ENCODE data around the gene MYL10.

The MYL10 gene

DNA sequence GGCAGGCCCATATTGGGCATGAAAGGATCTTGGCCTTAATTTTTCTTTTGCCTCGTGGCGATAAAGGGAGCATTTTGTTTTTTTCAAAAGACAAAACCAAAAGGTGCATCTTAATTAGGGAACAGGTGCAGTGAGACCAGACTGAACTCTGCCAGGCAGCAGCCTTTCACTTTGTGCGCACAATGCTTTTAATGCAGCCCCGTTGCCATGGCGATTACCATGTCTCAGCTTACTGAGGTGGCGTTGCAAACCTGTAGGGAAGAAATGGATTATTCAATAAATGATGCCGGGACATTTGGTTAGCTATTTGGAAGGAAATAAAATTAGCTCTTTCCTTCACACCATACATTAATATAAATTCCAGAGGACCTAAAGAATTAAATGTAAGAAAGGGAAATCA lies 61.9 kb downstream of the MYL10 start:
- DNase-seq (ENCODE audit: low read depth in 2 of 2): no peak

DNA sequence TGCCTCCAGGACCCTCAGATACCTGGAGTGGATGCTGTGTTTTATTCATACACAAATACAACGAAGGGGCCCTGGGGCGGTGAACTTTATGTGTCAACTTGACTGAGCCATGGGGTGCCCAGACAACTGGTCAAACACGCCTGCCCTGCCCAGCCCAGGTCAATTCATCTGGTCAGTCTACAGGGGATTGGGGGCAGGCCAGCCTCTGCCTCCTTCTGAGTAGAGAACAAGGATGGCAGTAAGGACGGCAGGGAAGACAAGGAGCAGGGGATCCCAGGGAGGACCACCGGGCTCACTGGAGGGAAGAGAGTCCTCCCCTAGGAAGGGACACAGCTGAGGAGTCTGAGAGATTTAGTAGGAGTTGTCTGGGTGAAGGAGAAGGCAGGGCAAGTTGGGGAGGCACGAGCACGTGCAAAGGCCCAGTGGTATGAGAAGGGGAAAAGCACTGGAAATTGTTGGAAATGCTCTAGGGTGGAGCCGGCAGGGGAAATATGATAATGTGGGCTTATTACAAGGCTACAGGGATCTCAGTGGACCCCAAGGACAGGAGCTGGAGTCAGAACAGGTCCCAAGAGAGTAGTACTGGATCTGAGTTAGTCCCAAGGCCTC lies 63.4 kb downstream of the MYL10 start:
- DNase-seq (ENCODE audit: low read depth in 2 of 2): no peak

DNA sequence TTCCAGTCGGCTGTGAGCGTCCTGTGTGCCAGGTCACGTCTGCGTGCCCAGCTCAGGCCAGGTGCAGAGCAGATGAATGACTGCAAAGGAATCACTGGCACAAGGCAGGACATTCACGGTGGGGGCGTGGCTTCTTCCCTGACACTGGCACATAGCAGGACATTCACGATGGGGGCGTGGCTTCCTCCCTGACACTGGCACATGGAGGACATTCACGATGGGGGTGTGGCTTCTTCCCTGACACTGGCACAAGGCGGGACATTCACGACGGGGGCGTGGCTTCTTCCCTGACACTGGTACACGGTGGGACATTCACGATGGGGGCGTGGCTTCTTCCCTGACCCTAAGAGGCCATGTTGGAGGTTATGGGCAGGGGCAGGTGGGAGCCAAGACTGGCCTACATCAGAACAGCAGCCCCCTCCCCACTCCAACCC lies 64.3 kb downstream of the MYL10 start:
- no peak for DNase-seq (ENCODE audit: low read depth in 2 of 2)

DNA sequence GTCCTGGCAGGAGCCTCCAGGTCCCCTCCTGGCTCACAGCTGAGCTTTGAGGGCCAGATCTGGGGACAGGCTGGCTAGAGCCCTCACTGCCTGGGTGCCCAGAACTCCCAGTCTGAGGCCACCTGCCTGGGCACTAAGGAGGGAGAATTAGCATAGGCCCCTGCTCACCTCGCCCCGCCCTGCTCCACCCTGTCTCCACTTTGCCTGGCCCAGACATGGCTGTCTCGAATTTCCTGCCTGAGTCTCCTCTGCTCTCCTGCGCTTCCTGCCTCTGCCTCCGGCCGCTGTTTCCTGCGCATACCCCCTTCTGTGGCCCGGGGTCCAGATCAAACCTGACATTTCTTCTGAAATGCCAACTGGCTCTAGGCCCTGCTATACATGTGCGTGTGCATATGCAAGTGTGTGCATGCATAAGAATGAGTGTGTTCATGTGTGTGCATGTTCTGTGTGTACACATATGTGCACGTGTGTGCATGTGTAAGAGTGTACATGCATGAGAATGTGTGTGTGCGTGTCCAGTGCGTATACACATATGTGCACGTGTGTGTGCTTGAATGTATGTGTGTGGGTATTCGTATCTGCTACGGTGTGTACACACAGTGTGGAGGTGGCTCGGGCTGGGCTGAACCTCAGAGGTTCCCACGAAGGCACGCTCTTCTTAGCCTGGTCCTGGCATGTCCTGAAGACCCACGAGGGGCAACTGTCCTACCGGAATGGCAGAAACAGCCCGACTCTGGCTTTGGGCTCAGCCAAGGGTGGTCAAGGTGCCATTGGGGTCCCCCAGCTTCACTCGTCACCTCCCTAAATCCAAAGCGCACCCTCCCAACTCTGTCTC lies 64.9 kb downstream of the MYL10 start:
- no peak for DNase-seq (ENCODE audit: low read depth in 2 of 2)
